GM18511 (cell line): ENCODE measurements around the gene UGT1A4.
"Not testable (repeated sequence)": the region's sequence is repeated elsewhere in the genome, so short reads cannot be mapped to it uniquely, and the experiment has no call there.

Experiments used
- ATAC-seq: cut with Tn5 transposase; IDR thresholded peaks from one replicate; pipeline ENCODE4 v1.9.1; 2021; ENCODE audit warnings: mild to moderate bottlenecking, moderate library complexity; ENCODE audit not compliant: unreplicated experiment

UGT1A4 gene

DNA sequence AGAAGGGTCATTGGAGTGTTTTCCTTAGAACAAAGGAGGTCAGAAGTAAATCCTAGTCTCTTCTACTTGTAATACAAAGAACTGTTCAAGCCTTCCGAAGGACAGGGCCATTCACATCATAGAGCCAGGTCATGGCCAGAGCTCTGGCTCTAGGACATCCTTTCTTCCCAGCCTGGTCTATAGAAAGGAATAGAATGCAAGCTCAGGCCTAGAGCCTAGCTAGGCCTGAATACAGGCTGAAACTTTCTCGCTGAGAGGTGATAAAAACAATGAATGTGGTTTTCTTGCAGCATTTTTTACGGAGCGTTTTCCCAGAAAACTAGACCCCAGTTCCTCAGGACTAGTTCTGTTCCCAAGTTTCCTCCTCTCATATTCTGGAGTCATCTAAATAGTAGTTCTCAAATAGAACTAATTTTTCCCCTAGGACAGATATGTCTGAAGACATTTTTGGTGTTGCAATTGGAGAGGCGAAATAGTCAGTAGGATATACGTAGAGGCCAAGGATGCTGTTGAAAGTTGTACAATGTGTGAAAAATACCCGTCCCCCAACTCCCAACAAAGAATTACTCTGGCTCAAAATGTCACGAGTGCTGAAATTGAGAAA lies 19.0 kb upstream of the UGT1A4 start:
- ATAC-seq, result no peak

DNA sequence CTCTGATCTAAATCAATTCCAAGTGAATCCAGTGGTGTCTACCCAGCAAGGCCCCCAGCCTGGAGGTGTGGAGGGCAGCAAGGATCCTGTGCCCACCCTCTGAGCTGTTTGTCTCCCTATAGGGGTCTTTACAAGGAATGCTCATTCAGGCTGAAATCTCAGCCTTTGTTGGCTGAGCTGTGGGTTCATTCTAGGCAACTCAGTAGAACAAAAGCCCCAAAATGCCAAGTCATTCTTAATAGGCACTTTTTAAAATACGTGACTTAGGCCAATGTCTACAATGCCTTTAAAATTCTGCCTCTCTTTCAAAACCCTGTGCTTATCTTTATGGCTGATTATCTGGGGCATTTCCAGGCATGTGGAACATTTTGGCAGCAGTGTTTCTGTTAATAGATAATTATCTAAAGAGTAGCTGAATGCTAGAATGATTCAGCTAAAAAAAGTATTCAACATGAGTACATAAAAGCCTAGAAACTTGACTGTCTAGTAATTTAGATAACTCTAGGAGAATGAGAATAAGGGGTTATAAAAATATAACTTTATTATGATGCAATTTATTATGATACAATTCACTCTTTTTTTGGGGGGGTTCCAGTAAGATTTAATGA lies 18.4 kb upstream of the UGT1A4 start:
- ATAC-seq, result no peak

DNA sequence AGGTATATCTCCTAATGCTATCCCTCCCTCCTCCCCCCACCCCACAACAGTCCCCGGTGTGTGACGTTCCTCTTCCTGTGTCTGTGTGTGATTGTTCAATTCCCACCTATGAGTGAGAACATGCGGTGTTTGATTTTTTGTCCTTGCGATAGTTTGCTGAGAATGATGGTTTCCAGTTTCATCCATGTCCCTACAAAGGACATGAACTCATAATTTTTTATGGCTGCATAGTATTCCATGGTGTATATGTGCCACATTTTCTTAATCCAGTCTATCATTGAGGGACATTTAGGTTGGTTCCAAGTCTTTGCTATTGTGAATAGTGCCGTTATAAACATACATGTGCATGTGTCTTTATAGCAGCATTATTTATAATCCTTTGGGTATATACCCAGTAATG lies 17.7 kb upstream of the UGT1A4 start:
- ATAC-seq, result not testable (repeated sequence)

DNA sequence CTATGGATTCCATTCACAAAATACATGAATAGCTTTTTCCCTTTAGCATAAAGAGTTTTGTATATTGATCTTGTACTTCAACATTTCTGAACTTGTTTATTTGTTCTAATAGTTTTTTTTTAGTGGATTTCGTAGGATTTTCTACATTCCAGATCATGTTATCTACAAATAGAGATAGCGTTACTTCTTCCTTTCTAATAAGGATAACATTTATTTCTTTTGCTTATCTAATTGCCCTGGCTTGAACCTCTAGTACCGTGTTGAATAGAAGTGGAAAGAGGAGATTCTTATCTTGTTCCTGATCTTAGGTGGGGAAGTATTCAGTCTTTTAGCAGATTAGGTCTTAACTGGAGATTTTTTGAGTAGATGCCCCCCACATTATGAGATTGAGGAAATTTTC lies 16.3 kb upstream of the UGT1A4 start:
- no peak for ATAC-seq

DNA sequence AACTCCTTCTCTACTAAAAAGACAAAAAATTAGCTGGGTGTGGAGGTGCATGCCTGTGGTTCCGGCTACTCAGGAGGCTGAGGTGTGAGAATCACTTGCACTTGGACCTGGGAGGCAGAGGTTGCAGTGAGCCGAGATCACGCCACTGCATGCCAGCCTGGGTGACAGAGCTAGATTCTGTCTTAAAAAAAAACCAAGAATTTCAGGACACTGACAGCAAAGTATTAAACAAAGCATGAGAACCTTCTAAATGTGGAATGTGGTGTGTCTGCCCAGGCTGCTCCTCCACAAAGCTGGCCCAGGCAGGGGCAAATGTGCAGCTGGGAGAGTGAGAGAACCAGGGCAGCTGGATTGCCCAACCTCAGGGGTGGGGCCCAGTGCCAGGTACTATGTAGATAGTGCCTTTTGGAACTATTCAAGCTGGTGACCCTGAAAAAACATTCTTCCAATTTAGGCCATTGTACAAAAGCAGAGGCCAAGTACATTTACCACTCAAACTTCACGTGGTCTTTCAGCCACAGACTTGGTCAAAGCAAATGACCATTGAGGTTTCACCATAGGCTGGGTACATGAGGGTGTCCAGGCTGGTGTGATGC lies 12.5 kb upstream of the UGT1A4 start:
- no peak for ATAC-seq

DNA sequence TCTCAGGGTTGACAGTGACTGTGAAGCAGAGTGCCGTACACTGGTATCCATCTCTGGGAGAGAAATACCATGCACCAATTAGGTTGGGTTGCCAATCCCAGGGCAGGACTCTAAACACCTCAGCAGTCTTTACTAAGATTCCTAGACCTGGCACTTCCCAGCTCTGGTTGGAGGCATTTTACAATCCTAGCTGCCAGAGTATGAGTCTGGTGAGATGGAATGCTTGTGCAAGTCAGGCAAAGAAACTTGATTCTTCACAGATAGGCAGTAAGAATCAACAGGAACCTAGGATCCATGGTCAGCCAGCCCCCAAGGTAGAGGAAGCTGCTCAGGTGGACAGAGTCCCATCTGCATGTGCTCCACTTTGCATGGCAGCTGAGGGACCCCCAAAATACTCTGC lies 11.8 kb upstream of the UGT1A4 start:
- no peak for ATAC-seq

DNA sequence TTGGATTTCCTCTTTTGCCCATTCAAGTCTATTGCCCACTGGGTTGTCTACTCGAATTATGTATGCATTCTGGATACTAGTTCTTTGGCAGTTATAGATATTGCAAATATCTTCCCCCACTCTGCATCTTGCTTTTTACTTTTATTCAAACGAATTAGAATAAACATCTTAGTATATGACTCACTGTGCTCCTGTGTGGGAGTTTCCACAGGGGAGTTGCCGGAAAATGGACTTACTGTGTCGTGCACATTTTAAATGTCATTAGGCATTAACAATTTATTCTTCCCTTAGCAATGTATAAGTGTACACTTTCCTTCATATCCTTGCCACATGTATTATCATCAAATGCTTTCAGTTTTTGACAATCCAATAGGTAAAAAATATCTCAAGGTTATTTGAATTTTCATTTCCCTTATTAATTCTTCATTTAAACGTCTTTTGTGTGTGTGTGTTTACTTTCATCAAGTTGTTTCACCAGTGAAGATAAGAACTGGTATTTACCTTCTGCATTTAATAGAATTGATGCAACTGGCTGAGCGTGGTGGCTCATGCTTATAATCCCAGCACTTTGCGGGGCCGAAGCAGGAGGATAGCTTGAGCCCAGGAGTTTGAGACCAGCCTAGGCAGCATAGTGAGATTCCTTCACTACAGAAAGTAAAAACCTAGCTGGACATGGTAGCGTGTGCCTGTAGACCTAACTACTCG lies 10.4 kb upstream of the UGT1A4 start:
- ATAC-seq, result no peak

DNA sequence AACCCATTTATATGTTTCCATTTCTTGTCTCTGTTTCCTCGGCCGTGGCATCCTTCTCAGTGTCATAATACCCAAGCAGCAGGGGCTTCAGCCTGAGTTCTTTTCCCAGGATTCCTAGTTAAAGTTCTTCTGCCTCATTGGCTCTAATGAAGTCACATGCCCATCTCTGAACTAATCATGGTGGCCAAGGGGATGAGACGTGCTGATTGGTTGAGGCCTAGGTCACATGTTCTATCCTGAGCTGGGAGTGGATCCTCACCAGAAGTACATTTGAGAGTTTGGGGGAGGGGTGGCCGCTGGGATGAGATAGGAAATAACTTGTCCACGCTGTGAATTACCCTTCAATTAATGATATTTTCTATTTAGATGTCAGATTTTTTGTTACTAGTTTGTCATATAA lies 9.6 kb upstream of the UGT1A4 start:
- no peak for ATAC-seq

DNA sequence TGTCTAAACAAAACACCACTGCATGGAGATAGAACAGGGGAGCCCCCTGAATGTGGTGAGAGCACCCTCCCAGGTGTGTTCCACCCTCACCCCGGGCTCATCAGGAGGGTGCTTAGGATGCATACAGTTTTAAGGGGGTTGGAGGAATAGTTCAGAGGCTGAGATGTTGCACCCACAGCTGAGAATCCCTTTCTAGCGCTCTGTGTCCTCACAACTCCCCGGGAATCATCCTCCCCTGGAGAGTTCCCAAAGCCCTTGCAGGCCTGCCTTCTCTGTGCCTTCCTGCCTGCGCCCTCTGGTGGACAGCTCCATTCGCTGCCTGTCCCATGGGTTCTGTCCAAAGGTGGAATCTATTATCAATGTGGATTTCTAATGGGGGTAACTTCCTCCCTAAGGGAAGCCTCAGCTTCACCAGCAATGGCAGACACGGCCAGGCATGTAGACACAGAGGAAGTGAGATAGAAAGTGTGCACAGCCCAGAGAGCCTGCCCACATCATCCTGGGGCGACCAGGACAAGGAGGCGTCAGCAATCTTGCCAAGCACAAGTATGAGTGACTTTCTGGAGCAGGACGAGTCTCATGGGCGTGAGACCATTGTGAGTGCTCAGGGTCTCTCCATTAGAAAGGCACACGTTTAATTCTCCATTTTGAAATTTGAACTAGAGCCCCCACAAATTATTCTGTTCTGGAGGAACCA lies 7.1 kb upstream of the UGT1A4 start:
- ATAC-seq, result peak; percentile 76

DNA sequence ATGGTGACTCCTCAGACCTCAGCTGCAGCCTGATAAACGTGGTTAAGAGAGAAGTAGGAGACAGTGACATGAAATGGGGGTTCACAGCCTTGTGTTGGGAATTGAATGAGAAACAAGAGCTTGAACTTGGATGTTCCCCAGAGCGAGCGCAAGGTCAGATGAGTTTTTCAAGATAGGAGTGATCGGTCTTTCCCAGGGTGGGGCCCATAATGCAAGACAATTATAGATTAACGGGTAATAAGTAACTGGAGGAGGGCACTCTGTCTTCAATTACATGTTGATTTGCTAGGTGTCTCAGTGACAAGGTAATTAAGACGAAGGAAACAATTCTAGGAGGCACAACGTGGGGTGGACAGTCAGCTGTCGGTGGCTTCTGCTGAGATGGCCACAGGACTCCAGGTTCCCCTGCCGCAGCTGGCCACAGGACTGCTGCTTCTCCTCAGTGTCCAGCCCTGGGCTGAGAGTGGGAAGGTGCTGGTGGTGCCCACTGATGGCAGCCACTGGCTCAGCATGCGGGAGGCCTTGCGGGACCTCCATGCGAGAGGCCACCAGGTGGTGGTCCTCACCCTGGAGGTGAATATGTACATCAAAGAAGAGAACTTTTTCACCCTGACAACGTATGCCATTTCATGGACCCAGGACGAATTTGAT lies 5.8 kb upstream of the UGT1A4 start, which contains the start of gene UGT1A5:
UGT1A5 (plus strand) TSS at position 297 of the 651 bp plus-strand sequence; CDS start at position 382, 85 bp downstream.
- no peak for ATAC-seq

DNA sequence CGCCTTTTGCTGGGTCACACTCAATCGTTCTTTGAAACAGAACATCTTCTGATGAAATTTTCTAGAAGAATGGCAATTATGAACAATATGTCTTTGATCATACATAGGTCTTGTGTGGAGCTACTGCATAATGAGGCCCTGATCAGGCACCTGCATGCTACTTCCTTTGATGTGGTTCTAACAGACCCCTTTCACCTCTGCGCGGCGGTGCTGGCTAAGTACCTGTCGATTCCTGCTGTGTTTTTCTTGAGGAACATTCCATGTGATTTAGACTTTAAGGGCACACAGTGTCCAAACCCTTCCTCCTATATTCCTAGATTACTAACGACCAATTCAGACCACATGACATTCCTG lies 5.3 kb upstream of the UGT1A4 start:
- ATAC-seq, result no peak

DNA sequence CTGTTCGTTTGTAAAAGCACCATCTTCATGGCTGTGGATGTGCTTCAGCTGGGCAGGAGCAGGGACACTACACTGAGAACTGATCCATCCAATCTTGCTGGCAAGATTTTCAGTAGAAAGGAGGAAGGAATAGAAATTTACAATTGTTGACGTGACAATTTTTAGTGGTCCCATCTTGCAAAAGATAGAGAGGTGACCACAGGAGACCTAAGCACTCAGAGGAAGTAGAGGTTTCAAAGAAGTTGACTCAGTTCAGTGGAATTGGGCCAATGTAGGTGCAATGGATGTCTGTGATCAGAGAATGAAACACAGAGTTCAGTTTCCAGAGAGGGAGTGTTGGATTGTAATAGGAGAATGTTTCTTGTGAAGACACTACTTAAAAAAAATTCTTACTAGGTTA lies 4.4 kb upstream of the UGT1A4 start:
- ATAC-seq, result no peak

DNA sequence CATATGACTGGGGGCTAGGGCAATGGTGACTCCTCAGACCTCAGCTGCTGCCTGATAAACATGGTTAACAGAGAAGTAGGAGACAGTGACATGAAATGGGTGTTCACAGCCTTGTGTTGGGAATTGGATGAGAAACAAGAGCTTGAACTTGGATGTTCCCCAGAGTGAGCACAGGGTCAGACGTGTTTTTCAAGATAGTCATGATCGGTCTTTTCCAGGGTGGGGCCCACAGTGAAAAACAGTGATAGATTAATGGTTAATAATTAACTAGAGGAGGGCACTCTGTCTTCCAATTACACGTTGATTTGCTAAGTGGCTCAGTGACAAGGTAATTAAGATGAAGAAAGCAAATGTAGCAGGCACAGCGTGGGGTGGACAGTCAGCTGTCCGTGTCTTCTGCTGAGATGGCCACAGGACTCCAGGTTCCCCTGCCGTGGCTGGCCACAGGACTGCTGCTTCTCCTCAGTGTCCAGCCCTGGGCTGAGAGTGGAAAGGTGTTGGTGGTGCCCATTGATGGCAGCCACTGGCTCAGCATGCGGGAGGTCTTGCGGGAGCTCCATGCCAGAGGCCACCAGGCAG lies 10.3 kb downstream of the UGT1A4 start, which contains the start of gene UGT1A3:
UGT1A3 (plus strand) TSS at position 320 of the 579 bp plus-strand sequence; CDS start at position 405, 85 bp downstream.
- ATAC-seq, result no peak

DNA sequence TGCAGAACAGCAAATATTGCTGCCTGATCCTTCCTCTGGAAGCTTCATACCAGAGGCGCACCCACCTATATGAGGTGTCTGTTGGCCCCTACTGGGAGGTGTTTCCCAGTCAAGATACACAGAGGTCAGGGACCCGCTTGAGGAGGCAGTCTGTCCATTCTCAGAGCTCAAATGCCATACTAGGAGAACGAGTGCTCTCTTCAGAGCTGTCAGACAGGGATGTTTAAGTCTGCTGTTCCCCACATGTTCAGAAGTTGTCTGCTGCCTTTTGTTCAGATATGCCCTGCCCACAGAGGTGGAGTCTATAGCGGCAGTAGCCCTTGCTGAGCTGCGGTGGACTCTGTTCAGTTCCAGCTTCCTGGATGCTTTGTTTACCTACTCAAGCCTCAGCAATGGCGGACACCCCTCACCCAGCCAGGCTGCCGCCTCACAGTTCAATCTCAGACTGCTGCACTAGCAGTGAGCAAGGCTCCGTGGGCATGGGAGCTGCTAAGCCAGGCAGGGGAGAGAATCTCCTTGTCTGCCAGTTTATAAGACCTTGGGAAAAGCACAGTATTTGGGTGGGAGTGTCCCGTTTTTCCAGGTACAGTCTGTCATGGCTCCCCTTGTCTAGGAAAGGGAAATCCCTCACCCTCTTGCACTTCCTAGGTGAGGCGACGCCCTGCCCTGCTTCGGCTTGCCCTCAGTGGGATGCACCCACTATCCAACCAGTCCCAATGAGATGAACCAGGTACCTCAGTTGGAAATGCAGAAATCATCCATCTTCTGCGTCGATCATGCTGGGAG lies 18.5 kb downstream of the UGT1A4 start:
- ATAC-seq, result not testable (repeated sequence)

DNA sequence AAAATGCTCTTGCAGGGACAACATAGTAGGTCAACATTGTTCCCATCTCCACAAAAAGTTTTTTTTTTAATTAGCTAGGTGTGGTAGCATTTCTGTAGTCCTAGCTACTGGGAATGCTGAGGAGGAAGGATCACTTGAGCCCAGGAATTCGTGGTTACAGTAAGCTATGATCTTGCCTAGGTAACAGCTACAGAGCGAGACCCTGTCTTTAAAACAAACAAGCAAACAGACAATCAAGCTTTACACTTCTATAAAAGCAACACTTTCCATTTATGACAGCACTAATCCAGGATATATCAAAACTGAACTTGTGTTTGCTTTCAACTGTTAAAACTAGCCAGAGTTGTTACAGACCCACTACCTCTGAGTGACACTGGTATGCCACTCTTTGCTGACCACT lies 22.3 kb downstream of the UGT1A4 start:
- no peak for ATAC-seq

DNA sequence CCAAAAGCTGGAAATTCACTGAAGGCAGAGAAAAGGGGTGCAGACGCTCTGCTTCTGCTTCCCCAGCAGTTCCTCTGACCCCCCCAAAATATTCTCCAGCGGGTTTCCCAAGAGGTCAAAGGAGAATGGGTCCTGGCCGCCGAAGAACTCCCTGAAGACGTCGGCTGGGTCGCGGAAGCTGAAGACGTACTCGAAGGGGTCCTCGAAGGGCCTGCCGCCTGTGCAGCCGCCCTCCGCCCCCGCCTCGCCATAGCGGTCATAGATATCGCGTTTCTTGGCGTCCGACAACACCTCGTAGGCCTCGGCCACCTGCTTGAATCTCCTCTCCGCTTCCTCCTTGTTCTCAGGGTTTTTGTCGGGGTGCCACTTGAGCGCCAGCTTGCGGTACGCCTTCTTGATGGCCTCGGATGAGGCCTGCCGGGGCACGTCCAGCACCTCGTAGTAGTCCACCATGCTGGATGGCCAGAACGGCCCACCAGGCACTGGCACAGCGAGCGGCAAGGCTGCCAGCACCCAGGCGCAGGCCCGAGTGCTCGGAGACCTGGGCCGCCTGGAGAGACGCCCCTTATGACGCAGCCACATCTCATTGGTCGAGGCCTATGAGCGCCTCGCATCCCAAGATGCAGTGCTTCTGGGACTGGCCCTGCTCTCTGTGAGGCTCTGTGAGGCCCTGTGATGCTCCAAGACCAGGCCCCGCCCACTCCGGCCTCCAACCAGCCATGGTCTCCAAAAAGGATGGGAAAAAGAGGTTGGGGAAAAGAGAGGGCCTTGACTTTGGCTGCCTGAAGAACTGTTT lies 25.1 kb downstream of the UGT1A4 start:
- ATAC-seq, result no peak

DNA sequence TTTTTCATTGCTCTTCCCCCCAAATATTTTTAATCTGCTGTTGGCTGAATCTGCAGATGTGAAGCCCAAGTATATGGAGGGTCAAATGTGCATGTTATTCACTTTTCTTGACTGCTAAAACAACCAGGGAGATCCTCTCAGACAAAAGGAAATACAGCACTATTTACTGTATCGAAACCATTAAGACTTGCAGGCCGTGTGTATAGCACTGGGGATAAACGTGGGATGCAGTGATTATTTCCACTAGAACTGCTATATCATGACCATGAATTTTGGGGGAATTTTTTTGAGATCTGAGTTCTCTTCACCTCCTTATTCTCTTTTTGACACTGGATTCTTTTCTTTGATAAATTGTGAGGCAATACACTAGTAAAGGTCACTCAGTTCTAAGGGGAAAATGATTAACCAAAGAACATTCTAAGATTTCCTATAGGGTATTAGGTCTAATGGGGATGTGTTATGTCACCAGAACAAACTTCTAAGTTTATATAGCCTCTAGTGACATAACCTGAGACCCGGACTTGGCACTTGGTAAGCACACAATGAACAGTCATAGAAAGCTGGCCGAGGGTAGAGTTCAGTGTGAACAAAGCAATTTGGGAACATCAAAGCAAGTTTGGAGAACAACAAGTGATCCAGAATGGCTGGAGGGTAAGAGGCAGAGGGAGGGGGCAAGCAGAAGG lies 26.7 kb downstream of the UGT1A4 start:
- ATAC-seq, result no peak

DNA sequence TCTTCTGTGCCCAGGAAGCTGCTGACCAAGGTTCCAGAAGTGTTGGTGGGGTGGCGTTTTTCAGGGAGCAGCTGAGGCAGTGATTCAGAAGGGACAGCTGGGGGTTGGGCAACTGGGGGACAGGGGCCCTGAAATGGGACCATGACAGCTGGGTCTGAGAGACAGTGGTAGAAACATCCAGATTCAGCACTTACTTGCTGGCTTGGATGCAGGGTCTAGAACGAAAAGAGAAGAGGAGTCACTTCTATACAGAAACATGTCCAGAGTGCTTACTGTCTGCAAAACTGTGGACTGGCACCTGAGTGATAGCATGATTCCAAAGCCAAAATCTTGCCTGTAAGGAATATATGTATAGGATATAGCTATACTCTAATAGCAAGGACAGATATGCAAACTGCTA lies 27.3 kb downstream of the UGT1A4 start:
- not testable (repeated sequence) for ATAC-seq
